ENCODE results near the gene BPNT1. TPM values are rescaled to one million over a fixed set of nuclear protein-coding genes. Genes with fewer than 3 reads are reported as not detected.
"Not testable (repeated sequence)": the region's sequence is repeated elsewhere in the genome, so short reads cannot be mapped to it uniquely, and the experiment has no call there.

Gene BPNT1
- total RNA-seq, 2 experiments from 2014 or later, result 20.5 to 25.8 TPM

GRCh38 chr1:220113136-220113695, 23.6 kb upstream of the BPNT1 start:
- intact Hi-C loops (cut with micrococcal nuclease), result loop anchor here (2.0 to 5.0 kb wide), 3 partner anchors 18 to 619 kb away; partner anchors contain the start of gene IARS2
- no peak for DNase-seq
- Mint-ChIP-seq H3K27ac (no peak overlapping the region), H3K4me3 (no peak overlapping the region), H3K27me3 (no peaks in the 10 kb centered on the region), H3K4me1 (ENCODE audit: low read depth) (peaks cover 8% of the 10 kb centered on the region), H3K9me3 (no peaks in the 10 kb centered on the region), H3K36me3 (peaks cover 33% of the 10 kb centered on the region)
- POLR2A ChIA-PET, result no interaction called here
- CTCF ChIA-PET, result interaction anchor here (0.6 to 2.8 kb wide), 21 partner anchors 8 to 663 kb away, joined by 3 to 20 read pairs (median 5); partner anchors contain the start of gene BPNT1

DNA sequence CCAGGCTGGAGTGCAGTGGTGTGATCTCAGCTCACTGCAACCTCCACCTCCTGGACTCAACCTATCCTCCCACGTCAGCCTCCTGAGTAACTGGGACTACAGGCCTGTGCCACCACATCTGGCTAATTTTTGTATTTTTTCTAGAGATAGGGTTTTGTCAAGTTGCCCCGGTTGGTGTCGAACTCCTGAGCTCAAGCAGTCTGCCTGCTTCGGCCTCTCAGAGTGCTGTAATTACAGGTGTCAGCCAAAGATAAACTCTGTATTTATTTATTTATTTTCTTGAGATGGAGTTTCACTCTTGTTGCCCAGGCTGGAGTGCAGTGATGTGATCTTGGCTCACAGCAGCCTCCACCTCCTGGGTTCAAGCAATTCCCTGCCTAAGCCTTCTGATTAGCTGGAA, 23.0 kb upstream of the BPNT1 start:
- H3K36me3 Mint-ChIP-seq, result peaks cover 33% of the 10 kb centered on the region
- H3K9me3 Mint-ChIP-seq; H3K27ac Mint-ChIP-seq; H3K4me1 Mint-ChIP-seq (ENCODE audit: low read depth); H3K4me3 Mint-ChIP-seq; H3K27me3 Mint-ChIP-seq; DNase-seq; POLR2A ChIA-PET: not testable (repeated sequence)
- intact Hi-C loops (cut with micrococcal nuclease), result loop anchor here (2.0 to 5.0 kb wide), 3 partner anchors 18 to 620 kb away; partner anchors contain the start of gene IARS2
- CTCF ChIA-PET, result interaction anchor here (0.6 to 2.8 kb wide), 18 partner anchors 8 to 664 kb away, joined by 3 to 20 read pairs (median 6); partner anchors contain the start of gene BPNT1

DNA sequence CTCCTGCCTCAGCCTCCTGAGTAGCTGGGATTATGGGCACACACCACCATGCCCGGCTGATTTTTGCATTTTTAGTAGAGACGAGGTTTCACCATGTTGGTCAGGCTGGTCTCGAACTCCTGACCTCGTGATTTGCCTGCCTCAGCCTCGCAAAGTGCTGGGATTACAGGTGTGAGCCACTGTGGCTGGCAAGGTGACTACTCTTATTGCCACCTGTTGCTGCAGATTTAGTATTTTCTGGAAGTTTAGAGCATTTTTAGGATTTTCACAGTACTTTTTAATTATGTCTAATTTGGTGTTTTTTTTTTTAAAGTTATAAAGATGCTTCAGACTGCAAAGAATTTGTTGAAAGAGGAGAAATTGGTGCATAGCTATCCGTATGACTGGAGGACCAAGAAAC, 20.9 kb upstream of the BPNT1 start:
- H3K27ac Mint-ChIP-seq; H3K9me3 Mint-ChIP-seq; H3K4me1 Mint-ChIP-seq (ENCODE audit: low read depth); H3K4me3 Mint-ChIP-seq; POLR2A ChIA-PET; DNase-seq; H3K27me3 Mint-ChIP-seq: not testable (repeated sequence)
- CTCF ChIA-PET, result interaction anchor here (1.6 kb wide), 1 partner anchor 10 kb away, joined by 9 read pairs; no protein-coding TSS in a partner anchor
- peaks cover 33% of the 10 kb centered on the region for H3K36me3 Mint-ChIP-seq
- intact Hi-C loops (cut with micrococcal nuclease), result loop anchor here (5.0 kb wide), 1 partner anchor 622 kb away; no protein-coding TSS in a partner anchor

DNA sequence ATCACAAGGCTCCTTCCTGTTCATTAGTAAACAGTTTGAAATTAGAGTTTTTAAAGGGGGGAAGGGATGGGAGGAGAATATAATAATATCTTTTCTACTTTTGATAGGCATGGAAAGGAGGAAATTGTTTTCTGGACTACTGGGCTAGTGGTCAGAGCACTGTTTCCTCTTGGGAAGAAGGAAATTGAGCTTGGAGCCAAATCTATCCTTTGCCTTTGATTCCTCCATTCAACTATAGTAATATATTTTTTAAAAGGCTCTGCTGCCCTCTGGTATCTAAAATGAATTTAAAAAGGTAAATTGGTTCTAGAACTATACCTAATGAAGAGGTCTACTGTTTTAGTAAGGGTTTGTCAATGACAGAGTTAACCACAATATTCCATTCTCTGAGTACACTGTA, 10.2 kb upstream of the BPNT1 start:
- Mint-ChIP-seq H3K27ac (no peak overlapping the region), H3K9me3 (no peaks in the 10 kb centered on the region), H3K4me3 (no peak overlapping the region), H3K27me3 (no peaks in the 10 kb centered on the region), H3K4me1 (ENCODE audit: low read depth) (peaks cover 12% of the 10 kb centered on the region), H3K36me3 (peaks cover 28% of the 10 kb centered on the region)
- intact Hi-C loops (cut with micrococcal nuclease), result loop anchor here (10.0 kb wide), 2 partner anchors 105 to 1815 kb away; partner anchors contain the start of gene RRP15
- CTCF ChIA-PET, result interaction anchor here (2.4 kb wide), 1 partner anchor 13 kb away, joined by 11 read pairs; no protein-coding TSS in a partner anchor
- no peak for DNase-seq
- POLR2A ChIA-PET, result no interaction called here

GRCh38 chr1:220094016-220094911, 4.7 kb upstream of the BPNT1 start, which contains the start of gene IARS2:
Gene IARS2 (plus strand): TSS chr1:220094132. CDS start chr1:220094217, 85 bp downstream.
- Mint-ChIP-seq H3K9me3 (no peaks in the 10 kb centered on the region), H3K4me3 (peak within 1 kb of the TSS; percentile 77), H3K27ac (peak within 1 kb of the TSS; percentile 60), H3K27me3 (no peaks in the 10 kb centered on the region), H3K36me3 (peaks cover 11% of the 10 kb centered on the region), H3K4me1 (ENCODE audit: low read depth) (peaks cover 19% of the 10 kb centered on the region)
- ChIA-PET CTCF (interaction anchor here (0.6 to 2.5 kb wide), 4 partner anchors 12 to 103 kb away, joined by 3 to 13 read pairs (median 3); no protein-coding TSS in a partner anchor), POLR2A (interaction anchor here (1.2 kb wide), 2 partner anchors 11 kb away, joined by 5 read pairs; no protein-coding TSS in a partner anchor)
- intact Hi-C loops (cut with micrococcal nuclease), result loop anchor here (2.0 to 10.0 kb wide), 2 partner anchors 19 to 1809 kb away; partner anchors contain the start of gene RRP15
- peak; percentile 95 for DNase-seq

- intact Hi-C loops (cut with micrococcal nuclease), result loop anchor here (1.0 to 10.0 kb wide), 3 partner anchors 19 to 1809 kb away; partner anchors contain the start of genes EPRS1 and RRP15
- Mint-ChIP-seq H3K4me1 (ENCODE audit: low read depth) (peaks cover 19% of the 10 kb centered on the region), H3K27ac (peak overlapping the region; percentile 33), H3K27me3 (no peaks in the 10 kb centered on the region), H3K9me3 (no peaks in the 10 kb centered on the region), H3K4me3 (peak overlapping the region; percentile 23), H3K36me3 (peaks cover 11% of the 10 kb centered on the region)
- CTCF ChIA-PET, result interaction anchor here (0.6 to 2.5 kb wide), 3 partner anchors 19 to 102 kb away, joined by 3 to 13 read pairs (median 3); no protein-coding TSS in a partner anchor
- POLR2A ChIA-PET, result interaction anchor here (1.2 kb wide), 1 partner anchor 12 kb away, joined by 5 read pairs; no protein-coding TSS in a partner anchor
- no peak for DNase-seq
Measured at GRCh38 chr1:220093361-220094015, 3.9 kb upstream of the BPNT1 start.

- H3K4me3 Mint-ChIP-seq, result no peak overlapping the region
Measured at GRCh38 chr1:220092694-220093093, 3.1 kb upstream of the BPNT1 start.

DNA sequence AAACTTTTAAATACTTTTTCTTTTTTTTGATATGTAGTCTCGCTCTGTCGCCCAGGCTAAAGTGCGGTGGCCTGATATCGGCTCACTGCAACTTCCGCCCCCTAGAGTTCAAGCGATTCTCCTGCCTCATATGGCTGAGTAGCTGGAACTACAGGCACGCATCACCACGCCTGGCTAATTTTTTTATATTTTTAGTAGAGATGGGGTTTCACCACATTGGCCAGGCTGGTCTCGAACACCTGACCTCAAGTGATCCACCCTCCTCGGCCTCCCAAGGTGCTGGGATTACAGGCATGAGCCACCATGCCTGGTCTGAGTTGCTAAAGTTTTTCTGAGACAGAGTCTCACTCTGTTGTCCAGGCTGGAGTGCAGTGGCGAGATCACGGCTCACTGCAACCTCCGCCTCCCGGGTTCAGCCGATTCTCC, 3.3 kb downstream of the BPNT1 start:
- H3K4me1 Mint-ChIP-seq (ENCODE audit: low read depth); intact Hi-C loops (cut with micrococcal nuclease); H3K36me3 Mint-ChIP-seq; CTCF ChIA-PET; DNase-seq; H3K4me3 Mint-ChIP-seq; POLR2A ChIA-PET; H3K27ac Mint-ChIP-seq; H3K27me3 Mint-ChIP-seq; H3K9me3 Mint-ChIP-seq: not testable (repeated sequence)

More at GRCh38 chr1:220092694-220093093, 3.1 kb upstream of the BPNT1 start:
- Mint-ChIP-seq H3K4me1 (ENCODE audit: low read depth) (peaks cover 17% of the 10 kb centered on the region), H3K27me3 (no peaks in the 10 kb centered on the region), H3K36me3 (peaks cover 7% of the 10 kb centered on the region), H3K9me3 (no peaks in the 10 kb centered on the region), H3K27ac (no peak overlapping the region)
- ChIA-PET POLR2A (interaction anchor here (0.9 kb wide), 1 partner anchor 46 kb away, joined by 3 read pairs; the partner anchor contains the start of gene EPRS1), CTCF (interaction anchor here (0.6 to 2.5 kb wide), 4 partner anchors 20 to 672 kb away, joined by 3 to 13 read pairs (median 4); partner anchors contain the start of gene EPRS1)
- intact Hi-C loops (cut with micrococcal nuclease), result loop anchor here (1.0 to 10.0 kb wide), 2 partner anchors 46 to 1808 kb away; partner anchors contain the start of genes EPRS1 and RRP15
- no peak for DNase-seq

DNA sequence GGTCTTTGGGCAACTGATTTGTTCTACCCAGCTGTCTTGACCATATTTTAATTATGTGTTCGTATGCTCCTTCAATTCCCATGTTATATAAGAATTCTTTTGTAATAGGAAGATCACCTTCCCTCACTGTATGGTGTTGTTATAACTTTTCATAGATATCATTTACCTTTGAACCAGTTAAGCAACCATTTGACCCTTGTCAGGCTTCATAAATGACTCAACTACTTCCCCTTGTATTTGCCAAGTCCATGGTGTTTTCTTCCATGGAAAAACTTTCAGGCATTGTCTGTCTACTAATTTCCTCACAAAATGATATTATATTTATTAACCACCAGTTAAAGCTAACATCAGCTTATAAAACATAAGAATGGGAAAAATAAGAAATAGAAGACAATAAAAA, 5.1 kb downstream of the BPNT1 start:
- H3K27ac Mint-ChIP-seq, result no peak overlapping the region
- no peak for DNase-seq
- H3K36me3 Mint-ChIP-seq, result peaks cover 6% of the 10 kb centered on the region
- ChIA-PET POLR2A (no interaction called here), CTCF (interaction anchor here (0.5 to 2.4 kb wide), 3 partner anchors 28 to 117 kb away, joined by 3 to 8 read pairs (median 3); no protein-coding TSS in a partner anchor)
- intact Hi-C loops (cut with micrococcal nuclease), result no loop called here
- H3K4me1 Mint-ChIP-seq (ENCODE audit: low read depth), result peaks cover 4% of the 10 kb centered on the region
- no peak overlapping the region for H3K4me3 Mint-ChIP-seq
- H3K9me3 Mint-ChIP-seq, result no peaks in the 10 kb centered on the region
- no peaks in the 10 kb centered on the region for H3K27me3 Mint-ChIP-seq

DNA sequence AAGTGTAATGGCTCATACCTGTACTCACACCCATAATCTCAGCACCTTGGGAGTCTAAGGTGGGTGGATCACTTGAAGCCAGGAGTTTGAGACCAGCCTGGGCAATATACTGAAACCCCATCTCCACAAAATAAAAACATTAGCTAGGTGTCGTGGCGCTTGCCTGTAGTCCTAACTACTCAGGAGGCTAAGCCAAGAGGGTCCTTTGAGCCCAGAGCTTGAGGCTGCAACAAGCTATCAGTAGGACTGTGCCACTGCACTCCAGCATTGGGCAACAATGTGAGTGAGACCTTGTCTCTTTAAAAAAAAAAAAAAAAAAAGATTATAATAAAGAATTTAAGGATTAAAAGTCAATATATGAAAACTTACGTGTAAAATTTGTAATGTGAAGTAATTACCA, 11.7 kb downstream of the BPNT1 start:
- CTCF ChIA-PET, result interaction anchor here (0.7 kb wide), 1 partner anchor 32 kb away, joined by 3 read pairs; the partner anchor contains the start of gene EPRS1
- no peak overlapping the region for H3K27ac Mint-ChIP-seq
- H3K36me3 Mint-ChIP-seq, result peaks cover 11% of the 10 kb centered on the region
- H3K4me1 Mint-ChIP-seq (ENCODE audit: low read depth), result no peaks in the 10 kb centered on the region
- H3K4me3 Mint-ChIP-seq, result no peak overlapping the region
- DNase-seq, result no peak
- intact Hi-C loops (cut with micrococcal nuclease), result no loop called here
- no peaks in the 10 kb centered on the region for H3K9me3 Mint-ChIP-seq
- POLR2A ChIA-PET, result no interaction called here
- no peaks in the 10 kb centered on the region for H3K27me3 Mint-ChIP-seq

All from activated CD4-positive, alpha-beta memory T cell treated with anti-CD3 and anti-CD28 coated beads for 36 hours (primary cell).